Measurements from ENCODE around the gene PPM1L. TPM values are rescaled to one million over a fixed set of nuclear protein-coding genes. Genes with fewer than 3 reads are reported as not detected.

Gene PPM1L
- polyA plus RNA-seq, 1 donor (not counting 4 experiments of a cell fraction or from before 2014, with no cell fraction given): 0.58 TPM

DNA sequence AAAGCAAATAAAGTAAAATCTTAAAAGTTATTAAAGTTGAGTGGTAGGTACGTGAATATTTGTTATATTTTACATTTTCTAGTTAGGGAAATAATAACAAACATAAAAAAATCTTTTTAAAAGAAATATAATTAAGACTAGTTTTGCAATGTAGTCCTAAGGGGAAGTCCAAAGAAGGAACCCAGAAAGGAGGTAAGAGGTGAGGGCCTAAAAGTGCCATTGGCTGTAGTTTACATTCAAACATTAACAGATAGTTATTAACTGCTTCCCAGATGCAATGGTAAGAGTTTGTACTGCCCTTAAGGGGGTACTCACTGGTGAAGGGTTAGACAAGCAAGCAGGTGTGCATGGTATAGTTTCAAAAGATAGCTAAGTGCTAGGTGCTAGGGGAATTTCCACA lies 269.9 kb downstream of the PPM1L start:
- no peak overlapping the region for H3K27ac ChIP-seq (ENCODE audit: control insufficient read depth, insufficient read depth, low read length)
- H3K4me3 ChIP-seq (ENCODE audit: control insufficient read depth in 2 of 3, extremely low read depth in 1 of 3, insufficient read depth in 2 of 3, low read depth in 1 of 3, low read length in 3 of 3): no peak overlapping the region
- H3K27me3 ChIP-seq (ENCODE audit: control insufficient read depth, extremely low read depth, insufficient read depth, low read length): no peaks in the 10 kb centered on the region
- no peaks in the 10 kb centered on the region for H3K79me2 ChIP-seq (ENCODE audit: control insufficient read depth, insufficient read depth, low read length)
- H3K36me3 ChIP-seq (ENCODE audit: control insufficient read depth in 2 of 2, extremely low read depth in 1 of 2, insufficient read depth in 2 of 2, low read length in 2 of 2): no peaks in the 10 kb centered on the region
- no peaks in the 10 kb centered on the region for H3K9me1 ChIP-seq (ENCODE audit: control insufficient read depth, extremely low read depth, insufficient read depth, low read length)
- H3K9ac ChIP-seq (ENCODE audit: control insufficient read depth, extremely low read depth, insufficient read depth, low read length): no peak overlapping the region
- no peaks in the 10 kb centered on the region for H4K20me1 ChIP-seq (ENCODE audit: control insufficient read depth, extremely low read depth, insufficient read depth, low read length)
- FAIRE-seq (no peak), DNase-seq (ENCODE audit: low read depth, low spot score) (no peak)
- no peak overlapping the region for H3K4me2 ChIP-seq (ENCODE audit: control insufficient read depth, extremely low read depth, insufficient read depth, low read depth, low read length)
- H3K9me3 ChIP-seq (ENCODE audit: control insufficient read depth, low read depth, low read length): no peaks in the 10 kb centered on the region
- no peak overlapping the region for H2AFZ ChIP-seq (ENCODE audit: control insufficient read depth, low read length)
- TF ChIP-seq, protein P1, sequence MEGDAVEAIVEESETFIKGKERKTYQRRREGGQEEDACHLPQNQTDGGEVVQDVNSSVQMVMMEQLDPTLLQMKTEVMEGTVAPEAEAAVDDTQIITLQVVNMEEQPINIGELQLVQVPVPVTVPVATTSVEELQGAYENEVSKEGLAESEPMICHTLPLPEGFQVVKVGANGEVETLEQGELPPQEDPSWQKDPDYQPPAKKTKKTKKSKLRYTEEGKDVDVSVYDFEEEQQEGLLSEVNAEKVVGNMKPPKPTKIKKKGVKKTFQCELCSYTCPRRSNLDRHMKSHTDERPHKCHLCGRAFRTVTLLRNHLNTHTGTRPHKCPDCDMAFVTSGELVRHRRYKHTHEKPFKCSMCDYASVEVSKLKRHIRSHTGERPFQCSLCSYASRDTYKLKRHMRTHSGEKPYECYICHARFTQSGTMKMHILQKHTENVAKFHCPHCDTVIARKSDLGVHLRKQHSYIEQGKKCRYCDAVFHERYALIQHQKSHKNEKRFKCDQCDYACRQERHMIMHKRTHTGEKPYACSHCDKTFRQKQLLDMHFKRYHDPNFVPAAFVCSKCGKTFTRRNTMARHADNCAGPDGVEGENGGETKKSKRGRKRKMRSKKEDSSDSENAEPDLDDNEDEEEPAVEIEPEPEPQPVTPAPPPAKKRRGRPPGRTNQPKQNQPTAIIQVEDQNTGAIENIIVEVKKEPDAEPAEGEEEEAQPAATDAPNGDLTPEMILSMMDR (optimal IDR thresholded peaks at IDR 0.05 in 1 of 3, IDR thresholded peaks at IDR 0.05 in 1 of 3, conservative IDR thresholded peaks at IDR 0.05 in 1 of 3; ENCODE audit: extremely low read depth in 1 of 3, insufficient read depth in 2 of 3, low read length in 3 of 3): no peak
- TF ChIP-seq EZH2 (IDR thresholded peaks at IDR 0.05; ENCODE audit: low read length): no peak
- dilution Hi-C loops (cut with MboI; ENCODE audit: extremely low pct_ligation_motif_present, low sequenced_read_pairs): no loop called here
- H3K4me1 ChIP-seq (ENCODE audit: control insufficient read depth, extremely low read depth, insufficient read depth, low read length): no peaks in the 10 kb centered on the region

DNA sequence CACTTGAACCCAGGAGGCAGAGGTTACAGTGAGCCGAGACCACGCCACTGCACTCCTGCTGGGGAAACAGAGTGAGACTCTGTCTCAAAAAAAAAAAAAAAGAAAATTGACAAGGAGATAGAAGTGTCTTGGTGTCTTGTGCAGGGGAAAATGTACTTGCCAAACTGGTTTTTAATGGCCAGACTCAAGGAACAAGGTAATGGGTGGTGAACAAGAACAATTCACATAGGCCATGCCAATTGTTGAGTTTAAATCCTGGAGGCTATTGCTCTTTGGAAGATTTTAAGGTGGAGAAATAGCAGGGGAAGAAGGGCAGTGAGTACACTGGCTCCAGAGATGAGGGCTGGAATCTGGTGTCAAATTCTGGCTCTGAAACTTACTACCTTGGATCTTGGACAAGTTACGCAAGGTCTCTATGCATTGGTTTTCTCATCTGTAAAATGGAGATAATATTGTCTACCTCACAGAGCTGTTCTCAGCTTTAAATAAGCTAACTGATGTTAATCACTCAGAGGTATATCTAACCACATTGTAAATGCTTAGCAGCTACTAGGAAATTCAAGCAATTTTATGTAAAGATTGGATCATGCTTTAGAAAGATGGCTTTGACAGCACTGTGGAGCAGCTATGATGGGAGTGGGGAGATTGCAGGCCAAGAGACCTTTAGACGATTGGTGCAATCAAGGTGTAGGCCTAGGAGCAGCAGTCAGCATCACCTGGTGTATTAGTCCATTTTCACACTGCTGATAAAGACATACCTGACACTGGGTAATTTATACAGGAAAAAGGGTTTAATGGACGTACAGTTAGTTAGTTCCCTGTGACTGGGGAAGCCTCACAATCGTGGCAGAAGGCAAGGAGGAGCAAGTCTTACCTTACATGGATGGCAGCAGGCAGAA lies 270.8 kb downstream of the PPM1L start:
- no peak overlapping the region for H2AFZ ChIP-seq (ENCODE audit: control insufficient read depth, low read length)
- dilution Hi-C loops (cut with MboI; ENCODE audit: extremely low pct_ligation_motif_present, low sequenced_read_pairs): no loop called here
- no peaks in the 10 kb centered on the region for H4K20me1 ChIP-seq (ENCODE audit: control insufficient read depth, extremely low read depth, insufficient read depth, low read length)
- H3K4me3 ChIP-seq (ENCODE audit: control insufficient read depth in 2 of 3, extremely low read depth in 1 of 3, insufficient read depth in 2 of 3, low read depth in 1 of 3, low read length in 3 of 3): no peak overlapping the region
- H3K4me1 ChIP-seq (ENCODE audit: control insufficient read depth, extremely low read depth, insufficient read depth, low read length): no peaks in the 10 kb centered on the region
- H3K36me3 ChIP-seq (ENCODE audit: control insufficient read depth in 2 of 2, extremely low read depth in 1 of 2, insufficient read depth in 2 of 2, low read length in 2 of 2): no peaks in the 10 kb centered on the region
- H3K79me2 ChIP-seq (ENCODE audit: control insufficient read depth, insufficient read depth, low read length): no peaks in the 10 kb centered on the region
- H3K9me3 ChIP-seq (ENCODE audit: control insufficient read depth, low read depth, low read length): no peaks in the 10 kb centered on the region
- DNase-seq (ENCODE audit: low read depth, low spot score): no peak
- TF ChIP-seq EZH2 (IDR thresholded peaks at IDR 0.05; ENCODE audit: low read length): no peak
- TF ChIP-seq, protein P1 (optimal IDR thresholded peaks at IDR 0.05 in 1 of 3, IDR thresholded peaks at IDR 0.05 in 1 of 3, conservative IDR thresholded peaks at IDR 0.05 in 1 of 3; ENCODE audit: extremely low read depth in 1 of 3, insufficient read depth in 2 of 3, low read length in 3 of 3): no peak
- no peak for FAIRE-seq
- H3K9me1 ChIP-seq (ENCODE audit: control insufficient read depth, extremely low read depth, insufficient read depth, low read length): no peaks in the 10 kb centered on the region
- no peak overlapping the region for H3K9ac ChIP-seq (ENCODE audit: control insufficient read depth, extremely low read depth, insufficient read depth, low read length)
- H3K27me3 ChIP-seq (ENCODE audit: control insufficient read depth, extremely low read depth, insufficient read depth, low read length): no peaks in the 10 kb centered on the region
- no peak overlapping the region for H3K27ac ChIP-seq (ENCODE audit: control insufficient read depth, insufficient read depth, low read length)
- no peak overlapping the region for H3K4me2 ChIP-seq (ENCODE audit: control insufficient read depth, extremely low read depth, insufficient read depth, low read depth, low read length)

Measured in keratinocyte (primary cell).